Endothelial cell of umbilical vein (primary cell): Measurements from ENCODE around the gene GAPDHS.

Experiments
- POLR2A ChIP-seq: IDR thresholded peaks from 2 replicates; pipeline ENCODE4 v1.6.1; 2012; ENCODE audit warnings: low read depth, mild to moderate bottlenecking, control low read depth, low read length
- TF ChIP-seq, protein P1 (sequence below), 2 donors: IDR thresholded peaks; 1 replicate in 1 of 2; 2 replicates in 1 of 2; pipeline ENCODE4 v1.5.1; 2011; ENCODE audit warnings: low read length in 2 of 2, mild to moderate bottlenecking in 2 of 2, moderate library complexity in 2 of 2, control low read depth in 1 of 2, inconsistent platforms in 1 of 2, low read depth in 1 of 2; ENCODE audit not compliant: insufficient read depth in 1 of 2; ENCODE audit errors: extremely low read depth in 1 of 2
- TF ChIP-seq, protein P2 (sequence below): IDR thresholded peaks from 2 replicates; pipeline ENCODE4 v1.6.1; 2011; ENCODE audit not compliant: insufficient read depth, insufficient read length

DNA sequence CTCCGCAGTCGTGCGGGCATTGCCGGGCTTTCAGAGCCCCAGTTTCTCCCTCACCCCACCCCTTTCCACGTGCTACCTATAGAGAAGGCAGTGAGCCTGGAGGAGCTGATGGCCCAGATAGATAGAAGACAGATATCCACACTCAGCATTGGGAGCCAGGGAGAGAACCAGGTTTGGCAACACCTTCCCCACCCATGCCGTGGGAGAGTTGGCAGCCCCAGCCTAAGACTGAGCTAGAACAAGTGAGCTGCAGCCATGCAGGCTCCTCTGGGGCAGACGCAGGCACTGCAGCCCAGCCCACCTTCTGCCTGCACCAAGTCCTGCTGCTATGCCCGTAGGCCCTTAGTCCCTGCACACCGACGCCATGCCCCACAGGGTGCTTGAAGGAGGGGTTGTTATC lies 32.6 kb upstream of the GAPDHS start:
- TF ChIP-seq, protein P1, sequence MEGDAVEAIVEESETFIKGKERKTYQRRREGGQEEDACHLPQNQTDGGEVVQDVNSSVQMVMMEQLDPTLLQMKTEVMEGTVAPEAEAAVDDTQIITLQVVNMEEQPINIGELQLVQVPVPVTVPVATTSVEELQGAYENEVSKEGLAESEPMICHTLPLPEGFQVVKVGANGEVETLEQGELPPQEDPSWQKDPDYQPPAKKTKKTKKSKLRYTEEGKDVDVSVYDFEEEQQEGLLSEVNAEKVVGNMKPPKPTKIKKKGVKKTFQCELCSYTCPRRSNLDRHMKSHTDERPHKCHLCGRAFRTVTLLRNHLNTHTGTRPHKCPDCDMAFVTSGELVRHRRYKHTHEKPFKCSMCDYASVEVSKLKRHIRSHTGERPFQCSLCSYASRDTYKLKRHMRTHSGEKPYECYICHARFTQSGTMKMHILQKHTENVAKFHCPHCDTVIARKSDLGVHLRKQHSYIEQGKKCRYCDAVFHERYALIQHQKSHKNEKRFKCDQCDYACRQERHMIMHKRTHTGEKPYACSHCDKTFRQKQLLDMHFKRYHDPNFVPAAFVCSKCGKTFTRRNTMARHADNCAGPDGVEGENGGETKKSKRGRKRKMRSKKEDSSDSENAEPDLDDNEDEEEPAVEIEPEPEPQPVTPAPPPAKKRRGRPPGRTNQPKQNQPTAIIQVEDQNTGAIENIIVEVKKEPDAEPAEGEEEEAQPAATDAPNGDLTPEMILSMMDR (IDR thresholded peaks at IDR 0.05; ENCODE audit: extremely low read depth in 1 of 2, insufficient read depth in 1 of 2, low read depth in 1 of 2, low read length in 2 of 2): no peak
- TF ChIP-seq, protein P2, sequence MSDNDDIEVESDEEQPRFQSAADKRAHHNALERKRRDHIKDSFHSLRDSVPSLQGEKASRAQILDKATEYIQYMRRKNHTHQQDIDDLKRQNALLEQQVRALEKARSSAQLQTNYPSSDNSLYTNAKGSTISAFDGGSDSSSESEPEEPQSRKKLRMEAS: no peak
- TF ChIP-seq POLR2A: no peak
